Occipital lobe (tissue), 2 donors: ENCODE data around the gene DYDC1. TPM values are rescaled to one million over a fixed set of nuclear protein-coding genes. Genes with fewer than 3 reads are reported as not detected.
"Not testable (repeated sequence)": the region's sequence is repeated elsewhere in the genome, so short reads cannot be mapped to it uniquely, and the experiment has no call there.

Experiments used
- DNase-seq: peaks from one replicate; lab custom pipeline; 2025; lab: John Stamatoyannopoulos, UW
- total RNA-seq: library from RNA; depleted of rRNA; stranded (reverse); fragments of >200 nt; gene quantifications from one replicate; pipeline ENCODE4 v1.2.3, GENCODE V29; 2014

Gene DYDC1
- not detected for total RNA-seq

GRCh38 chr10:80356563-80356988 lies at the start of gene DYDC1, which contains the start of gene DYDC2:
TSS of gene DYDC1 (minus strand) at chr10:80356755. CDS start at chr10:80352601, 4,154 bp downstream.
TSS of gene DYDC2 (plus strand) at chr10:80356781. CDS start at chr10:80362444, 5,663 bp downstream.
- DNase-seq: no peak

GRCh38 chr10:80406204-80406603 lies 49.6 kb upstream of the DYDC1 start:
- DNase-seq: no peak

- no peak for DNase-seq
These were observed 49.1 kb upstream of the DYDC1 start for GRCh38 chr10:80405626-80406025.

GRCh38 chr10:80405035-80405434 lies 48.5 kb upstream of the DYDC1 start:
- DNase-seq: no peak

GRCh38 chr10:80400136-80400804 lies 43.7 kb upstream of the DYDC1 start:
- no peak for DNase-seq

GRCh38 chr10:80397014-80397413 lies 40.5 kb upstream of the DYDC1 start:
- DNase-seq: no peak

GRCh38 chr10:80394358-80394916 lies 37.9 kb upstream of the DYDC1 start:
- DNase-seq: no peak

- no peak for DNase-seq
These were observed 35.7 kb upstream of the DYDC1 start for GRCh38 chr10:80392250-80392649.

- DNase-seq: no peak
These were observed 34.2 kb upstream of the DYDC1 start for GRCh38 chr10:80390740-80391139.

- no peak for DNase-seq
These were observed 26.4 kb upstream of the DYDC1 start for GRCh38 chr10:80382989-80383388.

- DNase-seq: no peak
These were observed 23.6 kb upstream of the DYDC1 start for GRCh38 chr10:80380185-80380584.

GRCh38 chr10:80379701-80380100 lies 23.1 kb upstream of the DYDC1 start:
- no peak for DNase-seq

GRCh38 chr10:80373502-80373901 lies 16.9 kb upstream of the DYDC1 start:
- DNase-seq: no peak

- DNase-seq: no peak
These were observed 16.1 kb upstream of the DYDC1 start for GRCh38 chr10:80372675-80373074.

- DNase-seq: no peak
These were observed 14.9 kb upstream of the DYDC1 start for GRCh38 chr10:80371467-80371866.

GRCh38 chr10:80365510-80365909 lies 9.0 kb upstream of the DYDC1 start:
- no peak for DNase-seq

GRCh38 chr10:80359644-80360043 lies 3.1 kb upstream of the DYDC1 start:
- DNase-seq: no peak

GRCh38 chr10:80358925-80359324 lies 2.4 kb upstream of the DYDC1 start:
- DNase-seq: not testable (repeated sequence)

- DNase-seq: no peak
These were observed 1.2 kb upstream of the DYDC1 start for GRCh38 chr10:80357851-80358125.

GRCh38 chr10:80356989-80357850 lies 665 bp upstream of the DYDC1 start:
- no peak for DNase-seq

GRCh38 chr10:80351220-80351619 lies 5.3 kb downstream of the DYDC1 start:
- no peak for DNase-seq

- no peak for DNase-seq
These were observed 6.3 kb downstream of the DYDC1 start for GRCh38 chr10:80350251-80350650.

- DNase-seq: no peak
These were observed 11.6 kb downstream of the DYDC1 start for GRCh38 chr10:80344912-80345311.
